ENCODE results near the gene CD28.
"Not testable (repeated sequence)": the region's sequence is repeated elsewhere in the genome, so short reads cannot be mapped to it uniquely, and the experiment has no call there.

CD28 gene

GRCh38 chr2:203750346-203751068, 44.1 kb downstream of the CD28 start:
- no peak for DNase-seq

GRCh38 chr2:203751685-203752271, 45.3 kb downstream of the CD28 start:
- no peak for DNase-seq

- no peak for DNase-seq
Observed at GRCh38 chr2:203756161-203756560, 49.7 kb downstream of the CD28 start.

- no peak for DNase-seq
Observed at GRCh38 chr2:203758841-203759689, 52.6 kb downstream of the CD28 start.

GRCh38 chr2:203759690-203760365, 53.4 kb downstream of the CD28 start:
- no peak for DNase-seq

GRCh38 chr2:203761121-203761520, 54.7 kb downstream of the CD28 start:
- DNase-seq = no peak

- DNase-seq = no peak
Observed at GRCh38 chr2:203763241-203763937, 57.0 kb downstream of the CD28 start.

GRCh38 chr2:203763938-203764664, 57.7 kb downstream of the CD28 start:
- DNase-seq = no peak

GRCh38 chr2:203772456-203773165, 66.2 kb downstream of the CD28 start:
- no peak for DNase-seq

- DNase-seq = no peak
Observed at GRCh38 chr2:203774760-203775159, 68.3 kb downstream of the CD28 start.

- DNase-seq = no peak
Observed at GRCh38 chr2:203775684-203776083, 69.2 kb downstream of the CD28 start.

- DNase-seq = no peak
Observed at GRCh38 chr2:203777030-203777429, 70.6 kb downstream of the CD28 start.

- not testable (repeated sequence) for DNase-seq
Observed at GRCh38 chr2:203779477-203780073, 73.1 kb downstream of the CD28 start.

- no peak for DNase-seq
Observed at GRCh38 chr2:203780231-203780630, 73.8 kb downstream of the CD28 start.

- DNase-seq = no peak
Observed at GRCh38 chr2:203781151-203781550, 74.7 kb downstream of the CD28 start.

GRCh38 chr2:203782262-203782976, 76.0 kb downstream of the CD28 start:
- peak; percentile 20 to 63 (median 27) for DNase-seq

GRCh38 chr2:203783496-203784203, 77.2 kb downstream of the CD28 start:
- no peak for DNase-seq

- not testable (repeated sequence) for DNase-seq
Observed at GRCh38 chr2:203784710-203785270, 78.4 kb downstream of the CD28 start.
